ENCODE results near the gene ZNF467.

The ZNF467 gene

DNA sequence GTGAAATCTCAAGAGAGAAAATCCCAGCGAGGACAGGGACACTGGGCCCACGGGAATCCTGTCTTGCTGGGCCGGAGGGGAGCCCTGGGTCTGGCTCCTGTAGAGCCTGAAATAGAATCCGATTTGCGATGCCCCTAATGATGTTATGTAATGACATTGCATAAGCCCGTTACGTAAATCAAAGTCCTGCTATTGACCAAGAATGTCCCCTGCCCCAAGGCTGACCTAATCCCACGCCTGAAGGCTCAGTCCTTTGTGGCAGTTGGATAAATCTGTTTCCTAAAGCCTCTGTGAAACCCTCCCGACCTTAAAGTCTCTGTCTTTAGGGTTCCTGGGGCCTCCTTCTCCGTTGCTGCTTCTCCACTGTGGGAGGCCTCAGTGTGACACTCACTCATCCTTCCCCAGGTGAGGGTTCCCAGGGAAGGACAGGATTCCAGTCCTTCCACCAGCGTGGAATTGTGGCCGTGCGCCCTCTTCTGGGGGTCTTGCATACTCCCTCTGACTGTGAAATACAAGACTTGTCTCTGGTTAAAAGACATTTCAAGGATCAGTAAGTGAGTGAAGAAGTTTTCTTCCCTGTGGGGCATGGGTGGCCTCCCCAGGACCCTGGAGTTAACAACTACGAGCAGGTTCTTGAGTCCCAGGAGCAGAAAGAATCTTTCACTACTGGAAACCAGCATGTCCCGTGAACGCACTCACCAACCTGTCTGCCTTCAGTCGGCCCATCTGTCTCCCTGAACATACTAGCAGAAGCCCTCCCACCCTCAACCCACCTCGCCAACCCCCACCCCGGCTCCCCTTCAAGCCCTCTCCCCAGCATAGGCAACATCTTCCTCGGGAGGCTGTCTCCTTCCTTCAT, 19.8 kb downstream of the ZNF467 start:
- Histone ChIP-seq H3K23ac (ENCODE audit: low read length) (no peak overlapping the region), H2BK5ac (ENCODE audit: low read length) (no peak overlapping the region), H2BK15ac (replicated peaks; ENCODE audit: low read depth) (no peak overlapping the region), H3K18ac (ENCODE audit: low read length) (no peak overlapping the region), H3K79me2 (ENCODE audit: control insufficient read depth, insufficient read depth, low read length) (no peaks in the 10 kb centered on the region), H4K5ac (ENCODE audit: low read length) (no peak overlapping the region), H3K4me3 (ENCODE audit: low read length) (no peak overlapping the region), H3K4me2 (ENCODE audit: low read length) (no peak overlapping the region), H4K8ac (ENCODE audit: low read depth, low read length) (no peak overlapping the region), H3K79me1 (ENCODE audit: low read length) (no peaks in the 10 kb centered on the region), H3K36me3 (ENCODE audit: control insufficient read depth, insufficient read depth, low read length) (no peaks in the 10 kb centered on the region), H3K27me3 (ENCODE audit: insufficient read depth, low read length, poor library complexity) (no peaks in the 10 kb centered on the region), H3K27ac (ENCODE audit: low read depth, low read length) (no peak overlapping the region), H3K4me1 (ENCODE audit: control insufficient read depth, low read depth, low read length) (no peaks in the 10 kb centered on the region), H3K9ac (ENCODE audit: low read length) (no peak overlapping the region), H2AK5ac (ENCODE audit: low read length) (no peak overlapping the region), H3K4ac (ENCODE audit: low read depth, low read length) (no peak overlapping the region), H3K56ac (ENCODE audit: low read length) (no peak overlapping the region), H2BK120ac (ENCODE audit: low read depth, low read length) (no peak overlapping the region)
- WGBS (ENCODE audit: extremely low coverage, insufficient coverage, low lambda C conversion rate), result no CpG with 5 or more reads among the region's 20 CpGs
- peak; percentile 54 for DNase-seq

DNA sequence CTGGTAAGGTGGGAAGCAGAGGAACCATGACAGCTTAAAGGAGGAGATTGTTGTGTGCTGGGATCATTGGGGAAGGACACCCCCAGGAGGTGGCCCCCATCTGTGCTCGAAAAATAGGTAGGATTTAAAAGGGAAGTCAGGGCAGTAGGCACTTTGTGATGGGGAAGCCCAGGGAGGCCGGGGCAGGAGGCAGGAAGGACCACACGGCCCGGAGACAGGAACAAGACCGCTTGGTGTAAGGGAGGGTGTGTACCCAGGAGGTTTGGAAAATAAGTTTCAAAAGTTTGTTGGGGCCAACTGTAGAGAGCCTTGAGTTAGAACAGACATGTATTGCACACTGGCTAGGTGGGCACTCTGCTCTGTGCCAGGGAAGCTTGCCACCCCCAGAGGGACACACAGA, 20.7 kb downstream of the ZNF467 start:
- Histone ChIP-seq H2BK120ac (ENCODE audit: low read depth, low read length) (no peak overlapping the region), H4K5ac (ENCODE audit: low read length) (no peak overlapping the region), H3K27me3 (ENCODE audit: insufficient read depth, low read length, poor library complexity) (no peaks in the 10 kb centered on the region), H3K27ac (ENCODE audit: low read depth, low read length) (no peak overlapping the region), H3K79me2 (ENCODE audit: control insufficient read depth, insufficient read depth, low read length) (no peaks in the 10 kb centered on the region), H3K23ac (ENCODE audit: low read length) (no peak overlapping the region), H3K56ac (ENCODE audit: low read length) (no peak overlapping the region), H3K9ac (ENCODE audit: low read length) (no peak overlapping the region), H3K4ac (ENCODE audit: low read depth, low read length) (no peak overlapping the region), H3K4me2 (ENCODE audit: low read length) (no peak overlapping the region), H3K18ac (ENCODE audit: low read length) (no peak overlapping the region), H2BK5ac (ENCODE audit: low read length) (no peak overlapping the region), H3K36me3 (ENCODE audit: control insufficient read depth, insufficient read depth, low read length) (no peaks in the 10 kb centered on the region), H3K79me1 (ENCODE audit: low read length) (no peaks in the 10 kb centered on the region), H3K4me1 (ENCODE audit: control insufficient read depth, low read depth, low read length) (no peaks in the 10 kb centered on the region), H3K4me3 (ENCODE audit: low read length) (no peak overlapping the region), H2BK15ac (replicated peaks; ENCODE audit: low read depth) (no peak overlapping the region), H4K8ac (ENCODE audit: low read depth, low read length) (no peak overlapping the region), H2AK5ac (ENCODE audit: low read length) (no peak overlapping the region)
- no CpG with 5 or more reads among the region's 5 CpGs for WGBS (ENCODE audit: extremely low coverage, insufficient coverage, low lambda C conversion rate)
- no peak for DNase-seq

DNA sequence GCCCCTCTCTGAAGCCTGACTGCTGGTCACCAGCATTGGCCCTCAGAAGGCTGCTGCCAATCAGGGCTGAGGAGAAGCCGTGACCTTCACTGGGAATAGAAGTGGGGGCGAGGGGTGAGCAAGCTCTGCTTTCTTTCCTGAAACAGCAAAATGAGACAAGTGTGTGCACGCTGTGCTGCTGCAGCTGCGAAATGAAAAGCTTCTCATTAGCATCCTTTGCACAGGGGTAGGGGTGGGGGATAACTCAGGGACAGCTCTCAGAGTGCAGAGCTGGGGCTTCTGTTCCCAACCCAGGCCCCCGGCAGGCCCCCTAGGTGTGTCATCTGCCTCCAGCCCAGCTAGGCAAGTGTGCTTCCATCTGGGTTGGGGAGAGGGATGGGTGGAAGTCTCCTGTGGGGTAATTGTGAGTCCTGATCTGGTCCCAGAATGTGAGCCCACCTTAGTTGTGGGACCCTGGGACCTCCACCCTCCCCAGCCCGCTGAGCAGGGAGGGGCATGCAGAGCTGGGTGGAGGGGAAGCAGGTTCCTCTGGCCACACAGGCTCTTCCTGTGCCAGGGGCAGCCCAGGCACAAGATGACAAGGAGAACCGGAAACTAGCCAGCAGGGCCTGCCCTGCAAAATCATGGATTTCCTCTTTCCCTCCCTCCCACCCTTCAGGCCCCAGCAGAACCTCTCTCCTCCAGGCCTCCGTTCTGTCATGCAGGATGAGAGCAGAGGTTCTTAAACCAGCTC, 22.2 kb downstream of the ZNF467 start:
- Histone ChIP-seq H3K18ac (ENCODE audit: low read length) (no peak overlapping the region), H3K4me2 (ENCODE audit: low read length) (no peak overlapping the region), H3K36me3 (ENCODE audit: control insufficient read depth, insufficient read depth, low read length) (no peaks in the 10 kb centered on the region), H3K4me1 (ENCODE audit: control insufficient read depth, low read depth, low read length) (no peaks in the 10 kb centered on the region), H3K79me1 (ENCODE audit: low read length) (no peaks in the 10 kb centered on the region), H2AK5ac (ENCODE audit: low read length) (no peak overlapping the region), H3K4ac (ENCODE audit: low read depth, low read length) (no peak overlapping the region), H3K9ac (ENCODE audit: low read length) (no peak overlapping the region), H3K23ac (ENCODE audit: low read length) (no peak overlapping the region), H3K4me3 (ENCODE audit: low read length) (no peak overlapping the region), H3K27me3 (ENCODE audit: insufficient read depth, low read length, poor library complexity) (no peaks in the 10 kb centered on the region), H4K5ac (ENCODE audit: low read length) (no peak overlapping the region), H2BK5ac (ENCODE audit: low read length) (no peak overlapping the region), H2BK120ac (ENCODE audit: low read depth, low read length) (no peak overlapping the region), H3K56ac (ENCODE audit: low read length) (no peak overlapping the region), H4K8ac (ENCODE audit: low read depth, low read length) (no peak overlapping the region), H3K79me2 (ENCODE audit: control insufficient read depth, insufficient read depth, low read length) (no peaks in the 10 kb centered on the region), H3K27ac (ENCODE audit: low read depth, low read length) (no peak overlapping the region), H2BK15ac (replicated peaks; ENCODE audit: low read depth) (no peak overlapping the region)
- WGBS (ENCODE audit: extremely low coverage, insufficient coverage, low lambda C conversion rate), result no CpG with 5 or more reads among the region's 8 CpGs
- no peak for DNase-seq

DNA sequence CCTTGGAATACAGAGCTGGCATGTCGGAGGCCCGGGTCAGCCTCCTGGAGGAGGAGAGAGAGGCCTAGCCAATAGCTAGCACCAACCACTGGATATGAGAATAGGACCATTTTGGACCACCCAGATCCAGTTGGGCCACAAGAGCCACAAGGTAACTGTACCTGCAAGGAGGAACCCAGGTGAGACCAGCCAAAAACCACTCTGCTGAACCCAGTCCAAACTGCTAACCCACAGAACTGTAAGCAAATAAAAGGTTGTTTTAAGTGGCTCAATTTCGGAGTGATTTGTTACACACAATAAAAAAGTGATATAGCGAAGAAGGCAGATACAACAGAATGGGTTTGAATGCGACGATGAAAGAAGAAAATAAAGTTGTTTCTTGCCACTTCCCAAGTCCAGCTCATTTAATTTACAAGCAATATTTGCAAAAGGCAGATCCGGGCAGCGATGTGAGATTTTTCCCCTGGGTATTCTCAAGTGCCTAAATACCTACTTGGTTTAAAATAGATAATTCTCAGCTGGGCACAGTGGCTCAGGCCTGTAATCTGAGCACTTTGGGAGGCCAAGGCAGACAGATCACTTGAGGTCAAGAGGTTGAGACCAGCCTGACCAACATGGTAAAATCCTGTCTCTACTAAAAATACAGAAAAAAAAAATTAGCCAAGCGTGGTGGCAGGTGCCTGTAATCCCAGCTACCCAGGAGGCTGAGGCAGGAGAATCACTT, 23.1 kb downstream of the ZNF467 start:
- Histone ChIP-seq H3K9ac (ENCODE audit: low read length) (no peak overlapping the region), H3K36me3 (ENCODE audit: control insufficient read depth, insufficient read depth, low read length) (no peaks in the 10 kb centered on the region), H4K5ac (ENCODE audit: low read length) (no peak overlapping the region), H2AK5ac (ENCODE audit: low read length) (no peak overlapping the region), H3K4me1 (ENCODE audit: control insufficient read depth, low read depth, low read length) (no peaks in the 10 kb centered on the region), H3K4ac (ENCODE audit: low read depth, low read length) (no peak overlapping the region), H3K27ac (ENCODE audit: low read depth, low read length) (no peak overlapping the region), H3K18ac (ENCODE audit: low read length) (no peak overlapping the region), H2BK15ac (replicated peaks; ENCODE audit: low read depth) (no peak overlapping the region), H3K4me2 (ENCODE audit: low read length) (no peak overlapping the region), H3K79me1 (ENCODE audit: low read length) (no peaks in the 10 kb centered on the region), H4K8ac (ENCODE audit: low read depth, low read length) (no peak overlapping the region), H3K56ac (ENCODE audit: low read length) (no peak overlapping the region), H3K4me3 (ENCODE audit: low read length) (no peak overlapping the region), H2BK120ac (ENCODE audit: low read depth, low read length) (no peak overlapping the region), H3K23ac (ENCODE audit: low read length) (no peak overlapping the region), H2BK5ac (ENCODE audit: low read length) (no peak overlapping the region), H3K79me2 (ENCODE audit: control insufficient read depth, insufficient read depth, low read length) (no peaks in the 10 kb centered on the region), H3K27me3 (ENCODE audit: insufficient read depth, low read length, poor library complexity) (no peaks in the 10 kb centered on the region)
- no peak for DNase-seq
- 100% methylated on average over 4 of the region's 9 CpGs for WGBS (ENCODE audit: extremely low coverage, insufficient coverage, low lambda C conversion rate)

DNA sequence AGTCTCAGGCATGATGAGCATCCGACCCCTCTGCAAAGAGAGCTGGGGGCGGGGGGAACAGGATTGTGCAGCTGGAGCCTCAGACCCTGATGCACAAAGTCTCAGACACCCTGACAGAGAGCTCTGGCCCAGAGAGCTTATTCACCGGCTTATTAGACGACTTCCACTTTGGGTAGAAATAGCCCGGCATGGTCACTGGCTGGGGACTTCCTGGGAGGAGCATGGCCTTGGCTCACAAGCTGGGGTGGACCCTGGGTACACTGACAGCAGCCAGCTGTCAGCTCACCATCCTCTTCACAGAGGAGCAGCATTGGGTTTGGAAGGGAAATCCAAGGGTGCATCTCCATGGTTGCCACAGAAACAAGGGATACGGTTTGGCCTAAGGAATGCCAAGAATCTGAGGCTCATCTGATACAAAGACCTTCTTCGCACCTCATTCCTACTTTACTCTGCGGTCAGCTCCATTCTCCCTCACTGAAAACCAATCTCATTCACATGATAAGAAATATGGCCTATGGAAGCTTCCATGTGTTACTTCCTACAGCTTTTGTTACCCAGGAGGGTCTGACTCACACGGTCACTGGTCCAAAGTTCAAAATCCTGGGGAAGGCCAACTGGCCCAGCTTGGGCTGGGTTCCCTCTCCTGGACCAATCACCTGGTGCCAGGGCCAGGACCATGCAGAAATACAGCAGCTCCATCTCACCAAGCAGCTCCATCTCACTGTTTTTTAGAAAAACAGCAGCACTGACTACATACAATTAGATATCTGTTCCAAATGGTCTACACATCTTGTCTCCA, 25.1 kb downstream of the ZNF467 start:
- no peak overlapping the region for H3K27ac ChIP-seq (ENCODE audit: low read depth, low read length)
- H2AK5ac ChIP-seq (ENCODE audit: low read length), result no peak overlapping the region

More for the DNA sequence above, 25.1 kb downstream of the ZNF467 start:
- Histone ChIP-seq H3K4ac (ENCODE audit: low read depth, low read length) (no peak overlapping the region), H3K36me3 (ENCODE audit: control insufficient read depth, insufficient read depth, low read length) (no peaks in the 10 kb centered on the region), H3K79me2 (ENCODE audit: control insufficient read depth, insufficient read depth, low read length) (no peaks in the 10 kb centered on the region), H3K18ac (ENCODE audit: low read length) (no peak overlapping the region), H2BK5ac (ENCODE audit: low read length) (no peak overlapping the region), H3K9ac (ENCODE audit: low read length) (no peak overlapping the region), H3K56ac (ENCODE audit: low read length) (no peak overlapping the region), H2BK15ac (replicated peaks; ENCODE audit: low read depth) (no peak overlapping the region), H3K27me3 (ENCODE audit: insufficient read depth, low read length, poor library complexity) (no peaks in the 10 kb centered on the region), H3K4me2 (ENCODE audit: low read length) (no peak overlapping the region), H3K79me1 (ENCODE audit: low read length) (no peaks in the 10 kb centered on the region), H2BK120ac (ENCODE audit: low read depth, low read length) (no peak overlapping the region), H4K8ac (ENCODE audit: low read depth, low read length) (no peak overlapping the region), H3K4me3 (ENCODE audit: low read length) (no peak overlapping the region), H3K23ac (ENCODE audit: low read length) (no peak overlapping the region), H3K4me1 (ENCODE audit: control insufficient read depth, low read depth, low read length) (no peaks in the 10 kb centered on the region), H4K5ac (ENCODE audit: low read length) (no peak overlapping the region)
- WGBS (ENCODE audit: extremely low coverage, insufficient coverage, low lambda C conversion rate), result no CpG with 5 or more reads among the region's 9 CpGs
- DNase-seq, result peak; percentile 92

All from mesendoderm (in vitro differentiated cells).